ENCODE data around the gene KIAA1328. TPM values are rescaled to one million over a fixed set of nuclear protein-coding genes. Genes with fewer than 3 reads are reported as not detected.

KIAA1328 gene
- total and polyA plus RNA-seq, 8 donors = 1.9 to 21.7 (median 10.7) TPM

- no peak overlapping the region for H3K27ac ChIP-seq
- no peak overlapping the region for H3K4me3 ChIP-seq
- WGBS, 5 donors = 80 to 95% (median 91%) methylated on average over 6 of the region's 6 CpGs
- intact Hi-C loops (cut with DNase I; ENCODE audit: low total_unique reads) = no loop called here
- peaks cover 0 to 3% (median 0%) of the 10 kb centered on the region in 4 donors for H3K36me3 ChIP-seq
- no peaks in the 10 kb centered on the region for H3K27me3 ChIP-seq
- peak in 1 of 2 donors; percentile 14 for DNase-seq
- TF ChIP-seq EP300 (IDR thresholded peaks at IDR 0.05) (no peak), CTCF (IDR thresholded peaks at IDR 0.05) (no peak), POLR2A (IDR thresholded peaks at IDR 0.05) (no peak), POLR2AphosphoS5 (IDR thresholded peaks at IDR 0.05) (no peak)
- no peaks in the 10 kb centered on the region for H3K9me3 ChIP-seq
- H3K4me1 ChIP-seq = peaks cover 0 to 6% (median 0%) of the 10 kb centered on the region in 4 donors
Observed at GRCh38 chr18:36947820-36948348, 119.0 kb downstream of the KIAA1328 start.

- TF ChIP-seq EP300 (IDR thresholded peaks at IDR 0.05) (no peak), CTCF (IDR thresholded peaks at IDR 0.05) (no peak), POLR2AphosphoS5 (IDR thresholded peaks at IDR 0.05) (no peak), POLR2A (IDR thresholded peaks at IDR 0.05) (no peak)
- intact Hi-C loops (cut with DNase I; ENCODE audit: low total_unique reads) = no loop called here
- WGBS, 5 donors = 46 to 59% (median 49%) methylated on average over 4 of the region's 4 CpGs
Observed at GRCh38 chr18:36950282-36950681, 121.4 kb downstream of the KIAA1328 start.

GRCh38 chr18:36950960-36951359 lies 122.0 kb downstream of the KIAA1328 start:
- intact Hi-C loops (cut with DNase I; ENCODE audit: low total_unique reads) = no loop called here
- no peaks in the 10 kb centered on the region for H3K27me3 ChIP-seq
- TF ChIP-seq POLR2A (IDR thresholded peaks at IDR 0.05) = no peak
- TF ChIP-seq POLR2AphosphoS5 (IDR thresholded peaks at IDR 0.05) = no peak
- TF ChIP-seq CTCF (IDR thresholded peaks at IDR 0.05) = no peak
- TF ChIP-seq EP300 (IDR thresholded peaks at IDR 0.05) = no peak
- H3K4me1 ChIP-seq = no peaks in the 10 kb centered on the region
- H3K27ac ChIP-seq = no peak overlapping the region
- H3K4me3 ChIP-seq = no peak overlapping the region
- H3K36me3 ChIP-seq = peaks cover 0 to 13% (median 2%) of the 10 kb centered on the region in 4 donors
- WGBS, 5 donors = 50 to 62% (median 57%) methylated on average over 2 of the region's 2 CpGs
- no peak for DNase-seq
- H3K9me3 ChIP-seq = no peaks in the 10 kb centered on the region

More at GRCh38 chr18:36950282-36950681, 121.4 kb downstream of the KIAA1328 start:
- Histone ChIP-seq H3K4me1 (no peaks in the 10 kb centered on the region), H3K27me3 (no peaks in the 10 kb centered on the region), H3K36me3 (peaks cover 0 to 7% (median 2%) of the 10 kb centered on the region in 4 donors), H3K4me3 (no peak overlapping the region), H3K27ac (no peak overlapping the region), H3K9me3 (no peaks in the 10 kb centered on the region)
- DNase-seq = no peak

- no peak for TF ChIP-seq CTCF (IDR thresholded peaks at IDR 0.05)
- TF ChIP-seq POLR2AphosphoS5 (IDR thresholded peaks at IDR 0.05) = no peak
- TF ChIP-seq EP300 (IDR thresholded peaks at IDR 0.05) = no peak
- TF ChIP-seq POLR2A (IDR thresholded peaks at IDR 0.05) = no peak
- Histone ChIP-seq H3K27ac (no peak overlapping the region), H3K4me3 (no peak overlapping the region), H3K27me3 (no peaks in the 10 kb centered on the region), H3K9me3 (no peaks in the 10 kb centered on the region), H3K4me1 (no peaks in the 10 kb centered on the region), H3K36me3 (peaks cover 0 to 15% (median 5%) of the 10 kb centered on the region in 4 donors)
- 78 to 95% (median 85%) methylated on average over 1 of the region's 1 CpG for WGBS, 5 donors
- intact Hi-C loops (cut with DNase I; ENCODE audit: low total_unique reads) = no loop called here
- no peak for DNase-seq
Observed at GRCh38 chr18:36953047-36953446, 124.1 kb downstream of the KIAA1328 start.

Measured in stomach (tissue), 9 donors.